ENCODE data around the gene MB.
A peak's percentile ranks its signal among the peaks of the same experiment; 100 is the strongest.

MB gene

GRCh38 chr22:35605851-35606481, 11.2 kb downstream of the MB start:
- Mint-ChIP-seq H3K36me3 (ENCODE audit: insufficient read depth) (no peaks in the 10 kb centered on the region), H3K27me3 (peaks cover 34 to 53% of the 10 kb centered on the region in 2 donors), H3K4me1 (ENCODE audit: low read depth in 2 of 2) (no peaks in the 10 kb centered on the region), H3K27ac (peak overlapping the region in 1 of 2 donors; percentile 25), H3K9me3 (no peaks in the 10 kb centered on the region), H3K4me3 (no peak overlapping the region)
- DNase-seq (no peak), ATAC-seq (replicated peaks) (no peak)

- Mint-ChIP-seq H3K27ac (no peak overlapping the region), H3K4me1 (ENCODE audit: low read depth in 2 of 2) (no peaks in the 10 kb centered on the region), H3K27me3 (peaks cover 34 to 47% of the 10 kb centered on the region in 2 donors), H3K9me3 (no peaks in the 10 kb centered on the region), H3K36me3 (ENCODE audit: insufficient read depth) (no peaks in the 10 kb centered on the region), H3K4me3 (no peak overlapping the region)
- DNase-seq: no peak
- no peak for ATAC-seq (replicated peaks)
These were observed 11.8 kb downstream of the MB start for GRCh38 chr22:35605369-35605680.

GRCh38 chr22:35604621-35605368, 12.3 kb downstream of the MB start:
- no peaks in the 10 kb centered on the region for H3K36me3 Mint-ChIP-seq (ENCODE audit: insufficient read depth)
- no peak overlapping the region for H3K27ac Mint-ChIP-seq
- DNase-seq: no peak
- no peak overlapping the region for H3K4me3 Mint-ChIP-seq
- no peaks in the 10 kb centered on the region for H3K9me3 Mint-ChIP-seq
- no peak for ATAC-seq (replicated peaks)
- peaks cover 34 to 41% of the 10 kb centered on the region in 2 donors for H3K27me3 Mint-ChIP-seq
- H3K4me1 Mint-ChIP-seq (ENCODE audit: low read depth in 2 of 2): no peaks in the 10 kb centered on the region

GRCh38 chr22:35601743-35602615, 15.2 kb downstream of the MB start:
- no peak for DNase-seq

GRCh38 chr22:35601013-35601580, 16.0 kb downstream of the MB start:
- ATAC-seq (replicated peaks) (no peak), DNase-seq (no peak)
- Mint-ChIP-seq H3K36me3 (ENCODE audit: insufficient read depth) (no peaks in the 10 kb centered on the region), H3K27ac (no peak overlapping the region), H3K27me3 (peaks cover 3 to 6% of the 10 kb centered on the region in 2 donors), H3K4me1 (ENCODE audit: low read depth in 2 of 2) (no peaks in the 10 kb centered on the region), H3K4me3 (no peak overlapping the region), H3K9me3 (no peaks in the 10 kb centered on the region)

More at GRCh38 chr22:35601743-35602615, 15.2 kb downstream of the MB start:
- Mint-ChIP-seq H3K4me3 (no peak overlapping the region), H3K9me3 (no peaks in the 10 kb centered on the region), H3K4me1 (ENCODE audit: low read depth in 2 of 2) (no peaks in the 10 kb centered on the region), H3K27me3 (peaks cover 10 to 13% of the 10 kb centered on the region in 2 donors), H3K36me3 (ENCODE audit: insufficient read depth) (no peaks in the 10 kb centered on the region), H3K27ac (no peak overlapping the region)
- ATAC-seq (replicated peaks): peak; percentile 35

GRCh38 chr22:35600476-35600875, 16.7 kb downstream of the MB start:
- Mint-ChIP-seq H3K27ac (no peak overlapping the region), H3K4me1 (ENCODE audit: low read depth in 2 of 2) (no peaks in the 10 kb centered on the region), H3K9me3 (no peaks in the 10 kb centered on the region), H3K36me3 (ENCODE audit: insufficient read depth) (no peaks in the 10 kb centered on the region), H3K4me3 (no peak overlapping the region), H3K27me3 (peaks cover 4 to 7% of the 10 kb centered on the region in 2 donors)
- DNase-seq (no peak), ATAC-seq (replicated peaks) (no peak)

- Mint-ChIP-seq H3K27me3 (peaks cover 4 to 17% of the 10 kb centered on the region in 2 donors), H3K9me3 (no peaks in the 10 kb centered on the region), H3K4me1 (ENCODE audit: low read depth in 2 of 2) (no peaks in the 10 kb centered on the region), H3K36me3 (ENCODE audit: insufficient read depth) (no peaks in the 10 kb centered on the region), H3K27ac (no peak overlapping the region), H3K4me3 (no peak overlapping the region)
- DNase-seq (no peak), ATAC-seq (replicated peaks) (no peak)
These were observed 17.8 kb downstream of the MB start for GRCh38 chr22:35599364-35599763.

- Mint-ChIP-seq H3K4me3 (no peak overlapping the region), H3K27ac (no peak overlapping the region), H3K4me1 (ENCODE audit: low read depth in 2 of 2) (no peaks in the 10 kb centered on the region), H3K27me3 (peaks cover 4 to 27% of the 10 kb centered on the region in 2 donors), H3K36me3 (ENCODE audit: insufficient read depth) (peaks cover 4% of the 10 kb centered on the region), H3K9me3 (no peaks in the 10 kb centered on the region)
- no peak for ATAC-seq (replicated peaks)
- DNase-seq: no peak
These were observed 18.8 kb downstream of the MB start for GRCh38 chr22:35598396-35598710.

- Mint-ChIP-seq H3K27me3 (peaks cover 4 to 32% of the 10 kb centered on the region in 2 donors), H3K4me1 (ENCODE audit: low read depth in 2 of 2) (no peaks in the 10 kb centered on the region), H3K27ac (no peak overlapping the region), H3K9me3 (no peaks in the 10 kb centered on the region), H3K36me3 (ENCODE audit: insufficient read depth) (peaks cover 4% of the 10 kb centered on the region), H3K4me3 (no peak overlapping the region)
- DNase-seq: no peak
- no peak for ATAC-seq (replicated peaks)
These were observed 19.3 kb downstream of the MB start for GRCh38 chr22:35597692-35598395.

GRCh38 chr22:35596821-35597220, 20.3 kb downstream of the MB start:
- Mint-ChIP-seq H3K9me3 (no peaks in the 10 kb centered on the region), H3K27me3 (peaks cover 4 to 42% of the 10 kb centered on the region in 2 donors), H3K27ac (no peak overlapping the region), H3K36me3 (ENCODE audit: insufficient read depth) (peaks cover 4% of the 10 kb centered on the region), H3K4me3 (no peak overlapping the region), H3K4me1 (ENCODE audit: low read depth in 2 of 2) (no peaks in the 10 kb centered on the region)
- DNase-seq (no peak), ATAC-seq (replicated peaks) (no peak)

GRCh38 chr22:35594686-35595085, 22.4 kb downstream of the MB start:
- DNase-seq: no peak
- H3K4me1 Mint-ChIP-seq (ENCODE audit: low read depth in 2 of 2): no peaks in the 10 kb centered on the region
- H3K27ac Mint-ChIP-seq: no peak overlapping the region
- H3K4me3 Mint-ChIP-seq: no peak overlapping the region
- peaks cover 4 to 59% of the 10 kb centered on the region in 2 donors for H3K27me3 Mint-ChIP-seq
- no peak for ATAC-seq (replicated peaks)
- peaks cover 4% of the 10 kb centered on the region for H3K36me3 Mint-ChIP-seq (ENCODE audit: insufficient read depth)
- no peaks in the 10 kb centered on the region for H3K9me3 Mint-ChIP-seq

- DNase-seq: no peak
- Mint-ChIP-seq H3K4me1 (ENCODE audit: low read depth in 2 of 2) (no peaks in the 10 kb centered on the region), H3K36me3 (ENCODE audit: insufficient read depth) (peaks cover 4% of the 10 kb centered on the region), H3K4me3 (no peak overlapping the region), H3K9me3 (no peaks in the 10 kb centered on the region), H3K27ac (no peak overlapping the region), H3K27me3 (peaks cover 4 to 66% of the 10 kb centered on the region in 2 donors)
- ATAC-seq (replicated peaks): no peak
These were observed 23.1 kb downstream of the MB start for GRCh38 chr22:35593891-35594470.

Data from effector memory CD8-positive, alpha-beta T cell (primary cell).